HEK293 (cell line): Measurements from ENCODE around the gene GET3.
A peak's percentile ranks its signal among the peaks of the same experiment; 100 is the strongest.

Experiments used
- CTCF ChIA-PET: fragments of 350-600 bp; formaldehyde crosslinking; extraction: SDS; loops from one replicate; lab custom pipeline; 2021; ENCODE audit warnings: antibody characterized with exemption; lab: Yijun Ruan, JAX
- POLR2A ChIA-PET: fragments of 300-600 bp; formaldehyde crosslinking; extraction: SDS; loops from one replicate; lab custom pipeline; 2020; ENCODE audit warnings: antibody characterized with exemption, inconsistent platforms; lab: Yijun Ruan, JAX
- H3K27ac ChIP-seq: fragments of 200-500 bp; sonication (Bioruptor generic); 2 replicates; pipeline ENCODE4 v1.5.1; 2014; ENCODE audit warnings: low read depth, low read length, control low read depth, inconsistent platforms; ENCODE audit errors: extremely low read depth
- H3K36me3 ChIP-seq, 2 experiments: fragments of 200-500 bp in 1 of 2; sonication (Bioruptor generic) in 1 of 2; 1 replicate in 1 of 2; 2 replicates in 1 of 2; pipeline ENCODE4 v1.5.1; 2014 to 2017; ENCODE audit warnings: inconsistent platforms in 2 of 2, low read length in 2 of 2; ENCODE audit not compliant: control insufficient read depth in 2 of 2, insufficient read depth in 1 of 2
- H3K4me1 ChIP-seq: fragments of 200-500 bp; sonication (Bioruptor generic); 2 replicates; pipeline ENCODE4 v1.5.1; 2014; ENCODE audit warnings: mild to moderate bottlenecking, low read length, inconsistent platforms; ENCODE audit not compliant: control insufficient read depth, insufficient read depth
- H3K4me3 ChIP-seq: 2 replicates; pipeline ENCODE4 v1.5.1; 2011; ENCODE audit warnings: low read depth, mild to moderate bottlenecking, control low read depth, low read length, moderate library complexity
- H3K9me3 ChIP-seq: fragments of 200-500 bp; sonication (Bioruptor generic); 2 replicates; pipeline ENCODE4 v1.5.1; 2014; ENCODE audit warnings: low read depth, low read length, inconsistent platforms; ENCODE audit not compliant: control insufficient read depth, insufficient read depth
- BCL11A ChIP-seq: fragments of 450-650 bp; formaldehyde crosslinking; IDR thresholded peaks from 2 replicates; pipeline ENCODE4 v1.5.1; 2016; ENCODE audit warnings: low read depth, missing biosample characterization, missing genetic modification characterization
- GLIS1 ChIP-seq: fragments of 450-650 bp; formaldehyde crosslinking; IDR thresholded peaks from 2 replicates; pipeline ENCODE4 v1.5.1; 2016; ENCODE audit warnings: missing biosample characterization, missing genetic modification characterization
- OVOL3 ChIP-seq: fragments of 450-650 bp; formaldehyde crosslinking; IDR thresholded peaks from 2 replicates; pipeline ENCODE4 v1.5.1; 2016; ENCODE audit warnings: missing biosample characterization, missing genetic modification characterization
- PBX3 ChIP-seq: sonication (generic); formaldehyde crosslinking; IDR thresholded peaks from 2 replicates; pipeline ENCODE4 v1.8.1; 2022; ENCODE audit warnings: mild to moderate bottlenecking, moderate library complexity, missing genetic modification reagents
- SP2 ChIP-seq: fragments of 450-650 bp; formaldehyde crosslinking; IDR thresholded peaks from 2 replicates; pipeline ENCODE4 v1.5.1; 2016; ENCODE audit warnings: missing biosample characterization, missing genetic modification characterization
- SP7 ChIP-seq: fragments of 450-650 bp; formaldehyde crosslinking; IDR thresholded peaks from 2 replicates; pipeline ENCODE4 v1.5.1; 2016; ENCODE audit warnings: missing biosample characterization, missing genetic modification characterization
- ZBTB8A ChIP-seq: fragments of 450-650 bp; formaldehyde crosslinking; IDR thresholded peaks from 2 replicates; pipeline ENCODE4 v1.5.1; 2016; ENCODE audit warnings: missing biosample characterization, missing genetic modification characterization
- ZNF214 ChIP-seq: fragments of 450-650 bp; formaldehyde crosslinking; IDR thresholded peaks from 2 replicates; pipeline ENCODE4 v1.5.1; 2017; ENCODE audit warnings: missing biosample characterization, mild to moderate bottlenecking, missing genetic modification characterization, borderline replicate concordance
- ZNF335 ChIP-seq: fragments of 450-650 bp; formaldehyde crosslinking; conservative IDR thresholded peaks from 2 replicates; pipeline ENCODE4 v1.5.1; 2016; ENCODE audit warnings: missing biosample characterization, missing genetic modification characterization
- ZNF416 ChIP-seq: fragments of 450-650 bp; formaldehyde crosslinking; IDR thresholded peaks from 2 replicates; pipeline ENCODE4 v1.5.1; 2016; ENCODE audit warnings: missing biosample characterization, missing genetic modification characterization
- ZNF555 ChIP-seq: fragments of 450-650 bp; formaldehyde crosslinking; conservative IDR thresholded peaks from 2 replicates; pipeline ENCODE4 v1.5.1; 2017; ENCODE audit warnings: missing biosample characterization, mild to moderate bottlenecking, missing genetic modification characterization, inconsistent platforms
- ZNF629 ChIP-seq: fragments of 450-650 bp; formaldehyde crosslinking; IDR thresholded peaks from 2 replicates; pipeline ENCODE4 v1.5.1; 2017; ENCODE audit warnings: missing biosample characterization, missing genetic modification characterization
- ZNF645 ChIP-seq: fragments of 450-650 bp; formaldehyde crosslinking; IDR thresholded peaks from 2 replicates; pipeline ENCODE4; 2016; ENCODE audit warnings: missing biosample characterization, missing genetic modification characterization
- ZNF785 ChIP-seq: fragments of 450-650 bp; formaldehyde crosslinking; IDR thresholded peaks from 2 replicates; pipeline ENCODE4 v1.5.1; 2016; ENCODE audit warnings: missing biosample characterization, missing genetic modification characterization
- ZNF843 ChIP-seq: fragments of 450-650 bp; formaldehyde crosslinking; IDR thresholded peaks from 2 replicates; pipeline ENCODE4 v1.5.1; 2016; ENCODE audit warnings: missing biosample characterization, missing genetic modification characterization
- ZXDB ChIP-seq: fragments of 450-650 bp; formaldehyde crosslinking; IDR thresholded peaks from 2 replicates; pipeline ENCODE4 v1.5.1; 2016; ENCODE audit warnings: missing biosample characterization, missing genetic modification characterization
- TF ChIP-seq, protein P1 (sequence below): fragments of 450-650 bp; formaldehyde crosslinking; optimal IDR thresholded peaks from 2 replicates; pipeline ENCODE3; 2016; ENCODE audit warnings: missing biosample characterization, mild to moderate bottlenecking, missing genetic modification characterization
- TF ChIP-seq, protein P2 (sequence below): fragments of 450-650 bp; formaldehyde crosslinking; IDR thresholded peaks from 2 replicates; pipeline ENCODE4 v1.5.1; 2016; ENCODE audit warnings: missing biosample characterization, missing genetic modification characterization
- TF ChIP-seq, protein P3 (sequence below): fragments of 450-650 bp; formaldehyde crosslinking; IDR thresholded peaks from 2 replicates; pipeline ENCODE4 v1.5.1; 2016; ENCODE audit warnings: missing biosample characterization, missing genetic modification characterization
- TF ChIP-seq, protein P4 (sequence below): fragments of 450-650 bp; formaldehyde crosslinking; IDR thresholded peaks from 2 replicates; pipeline ENCODE4 v1.5.1; 2016; ENCODE audit warnings: missing biosample characterization, missing genetic modification characterization
- TF ChIP-seq, protein P5 (sequence below): fragments of 450-650 bp; formaldehyde crosslinking; IDR thresholded peaks from 2 replicates; pipeline ENCODE4 v1.5.1; 2016; ENCODE audit warnings: missing biosample characterization, missing genetic modification characterization

Gene GET3

DNA sequence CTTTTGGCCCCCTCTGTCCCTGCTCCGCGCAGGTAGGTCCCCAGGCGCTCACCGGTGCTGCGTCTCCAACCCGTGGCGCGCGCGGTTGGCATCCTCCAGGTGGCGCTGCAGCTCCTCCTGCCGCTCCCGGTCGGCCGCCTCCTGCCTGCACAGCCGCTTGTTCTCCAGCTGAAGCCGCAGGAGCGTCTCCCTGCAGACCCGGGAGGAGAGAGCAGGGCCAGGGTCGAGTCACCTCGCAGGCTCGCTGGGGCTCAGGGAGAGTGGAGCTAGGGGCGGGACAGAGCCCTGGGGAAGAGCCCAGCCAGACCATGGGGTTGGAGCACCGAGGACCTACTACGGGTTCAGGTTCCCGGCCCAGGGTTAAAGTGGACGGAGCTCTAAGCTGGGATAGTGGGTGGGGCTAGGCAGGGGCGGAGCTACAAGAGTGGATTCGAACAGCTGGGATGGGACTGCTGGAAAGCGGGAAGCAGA lies 28.8 kb downstream of the GET3 start (continued):
- TF ChIP-seq ZNF843 (tag by site-specific recombination) = no peak
- TF ChIP-seq, protein P1, sequence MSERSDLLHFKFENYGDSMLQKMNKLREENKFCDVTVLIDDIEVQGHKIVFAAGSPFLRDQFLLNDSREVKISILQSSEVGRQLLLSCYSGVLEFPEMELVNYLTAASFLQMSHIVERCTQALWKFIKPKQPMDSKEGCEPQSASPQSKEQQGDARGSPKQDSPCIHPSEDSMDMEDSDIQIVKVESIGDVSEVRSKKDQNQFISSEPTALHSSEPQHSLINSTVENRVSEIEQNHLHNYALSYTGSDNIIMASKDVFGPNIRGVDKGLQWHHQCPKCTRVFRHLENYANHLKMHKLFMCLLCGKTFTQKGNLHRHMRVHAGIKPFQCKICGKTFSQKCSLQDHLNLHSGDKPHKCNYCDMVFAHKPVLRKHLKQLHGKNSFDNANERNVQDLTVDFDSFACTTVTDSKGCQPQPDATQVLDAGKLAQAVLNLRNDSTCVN (tag by site-specific recombination) = peak; percentile 57
- TF ChIP-seq, protein P2, sequence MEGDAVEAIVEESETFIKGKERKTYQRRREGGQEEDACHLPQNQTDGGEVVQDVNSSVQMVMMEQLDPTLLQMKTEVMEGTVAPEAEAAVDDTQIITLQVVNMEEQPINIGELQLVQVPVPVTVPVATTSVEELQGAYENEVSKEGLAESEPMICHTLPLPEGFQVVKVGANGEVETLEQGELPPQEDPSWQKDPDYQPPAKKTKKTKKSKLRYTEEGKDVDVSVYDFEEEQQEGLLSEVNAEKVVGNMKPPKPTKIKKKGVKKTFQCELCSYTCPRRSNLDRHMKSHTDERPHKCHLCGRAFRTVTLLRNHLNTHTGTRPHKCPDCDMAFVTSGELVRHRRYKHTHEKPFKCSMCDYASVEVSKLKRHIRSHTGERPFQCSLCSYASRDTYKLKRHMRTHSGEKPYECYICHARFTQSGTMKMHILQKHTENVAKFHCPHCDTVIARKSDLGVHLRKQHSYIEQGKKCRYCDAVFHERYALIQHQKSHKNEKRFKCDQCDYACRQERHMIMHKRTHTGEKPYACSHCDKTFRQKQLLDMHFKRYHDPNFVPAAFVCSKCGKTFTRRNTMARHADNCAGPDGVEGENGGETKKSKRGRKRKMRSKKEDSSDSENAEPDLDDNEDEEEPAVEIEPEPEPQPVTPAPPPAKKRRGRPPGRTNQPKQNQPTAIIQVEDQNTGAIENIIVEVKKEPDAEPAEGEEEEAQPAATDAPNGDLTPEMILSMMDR (tag by site-specific recombination) = peak; percentile 94
- TF ChIP-seq ZNF335 = peak; percentile 87
- TF ChIP-seq SP2 (tag by site-specific recombination) = peak; percentile 66
- 0 out of 2 replicates have a peak, but pooled peaks have one; percentile 56 for TF ChIP-seq SP7 (tag by site-specific recombination)
- TF ChIP-seq GLIS1 (tag by site-specific recombination) = peak; percentile 55
- TF ChIP-seq ZBTB8A (tag by site-specific recombination) = peak; percentile 53
- TF ChIP-seq BCL11A (tag by site-specific recombination) = no peak
- TF ChIP-seq ZNF416 (tag by site-specific recombination) = no peak
- TF ChIP-seq, protein P3, sequence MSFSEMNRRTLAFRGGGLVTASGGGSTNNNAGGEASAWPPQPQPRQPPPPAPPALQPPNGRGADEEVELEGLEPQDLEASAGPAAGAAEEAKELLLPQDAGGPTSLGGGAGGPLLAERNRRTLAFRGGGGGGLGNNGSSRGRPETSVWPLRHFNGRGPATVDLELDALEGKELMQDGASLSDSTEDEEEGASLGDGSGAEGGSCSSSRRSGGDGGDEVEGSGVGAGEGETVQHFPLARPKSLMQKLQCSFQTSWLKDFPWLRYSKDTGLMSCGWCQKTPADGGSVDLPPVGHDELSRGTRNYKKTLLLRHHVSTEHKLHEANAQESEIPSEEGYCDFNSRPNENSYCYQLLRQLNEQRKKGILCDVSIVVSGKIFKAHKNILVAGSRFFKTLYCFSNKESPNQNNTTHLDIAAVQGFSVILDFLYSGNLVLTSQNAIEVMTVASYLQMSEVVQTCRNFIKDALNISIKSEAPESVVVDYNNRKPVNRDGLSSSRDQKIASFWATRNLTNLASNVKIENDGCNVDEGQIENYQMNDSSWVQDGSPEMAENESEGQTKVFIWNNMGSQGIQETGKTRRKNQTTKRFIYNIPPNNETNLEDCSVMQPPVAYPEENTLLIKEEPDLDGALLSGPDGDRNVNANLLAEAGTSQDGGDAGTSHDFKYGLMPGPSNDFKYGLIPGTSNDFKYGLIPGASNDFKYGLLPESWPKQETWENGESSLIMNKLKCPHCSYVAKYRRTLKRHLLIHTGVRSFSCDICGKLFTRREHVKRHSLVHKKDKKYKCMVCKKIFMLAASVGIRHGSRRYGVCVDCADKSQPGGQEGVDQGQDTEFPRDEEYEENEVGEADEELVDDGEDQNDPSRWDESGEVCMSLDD (tag by site-specific recombination) = no peak
- no peak for TF ChIP-seq ZNF645 (tag by site-specific recombination)
- 0 out of 2 replicates have a peak, but pooled peaks have one; percentile 27 for TF ChIP-seq ZNF629 (tag by site-specific recombination)
- TF ChIP-seq, protein P4, sequence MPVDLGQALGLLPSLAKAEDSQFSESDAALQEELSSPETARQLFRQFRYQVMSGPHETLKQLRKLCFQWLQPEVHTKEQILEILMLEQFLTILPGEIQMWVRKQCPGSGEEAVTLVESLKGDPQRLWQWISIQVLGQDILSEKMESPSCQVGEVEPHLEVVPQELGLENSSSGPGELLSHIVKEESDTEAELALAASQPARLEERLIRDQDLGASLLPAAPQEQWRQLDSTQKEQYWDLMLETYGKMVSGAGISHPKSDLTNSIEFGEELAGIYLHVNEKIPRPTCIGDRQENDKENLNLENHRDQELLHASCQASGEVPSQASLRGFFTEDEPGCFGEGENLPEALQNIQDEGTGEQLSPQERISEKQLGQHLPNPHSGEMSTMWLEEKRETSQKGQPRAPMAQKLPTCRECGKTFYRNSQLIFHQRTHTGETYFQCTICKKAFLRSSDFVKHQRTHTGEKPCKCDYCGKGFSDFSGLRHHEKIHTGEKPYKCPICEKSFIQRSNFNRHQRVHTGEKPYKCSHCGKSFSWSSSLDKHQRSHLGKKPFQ (tag by site-specific recombination) = no peak
- no peak for TF ChIP-seq OVOL3 (tag by site-specific recombination)
- TF ChIP-seq ZXDB (tag by site-specific recombination) = 0 out of 2 replicates have a peak, but pooled peaks have one; percentile 30
- no peak for TF ChIP-seq ZNF785 (tag by site-specific recombination)

DNA sequence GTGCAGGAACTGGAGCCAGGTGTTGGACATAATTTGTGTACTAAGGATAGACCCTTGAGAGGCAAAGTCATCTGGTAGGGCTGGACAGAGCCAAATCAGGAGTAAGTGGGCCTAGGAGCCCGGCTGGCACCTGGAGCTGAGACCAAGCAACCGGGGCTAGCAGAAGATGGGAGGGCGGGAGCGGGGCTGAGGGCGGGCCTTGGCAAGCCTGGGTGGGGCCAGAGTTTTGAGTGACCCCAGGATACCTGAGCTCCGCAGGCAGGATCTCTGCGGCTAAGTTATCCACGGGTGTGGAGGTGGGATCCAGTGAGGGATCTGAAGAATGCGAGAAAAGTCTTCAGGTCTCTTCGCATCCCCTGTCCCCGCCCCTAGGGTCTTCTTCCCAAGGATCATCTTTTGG lies 29.9 kb downstream of the GET3 start:
- H3K9me3 ChIP-seq = no peaks in the 10 kb centered on the region
- ChIA-PET POLR2A (interaction anchor here (1.0 to 3.1 kb wide), 2 partner anchors 25 to 83 kb away, joined by 3 to 28 read pairs; partner anchors contain the start of gene JUNB), CTCF (interaction anchor here (0.5 to 14.1 kb wide), 14 partner anchors 7 to 883 kb away, joined by 3 to 386 read pairs (median 10); partner anchors contain the start of genes JUNB, PRDX2, RNASEH2A and THSD8)
- no peaks in the 10 kb centered on the region for H3K4me1 ChIP-seq
- H3K4me3 ChIP-seq = no peak overlapping the region
- H3K27ac ChIP-seq = no peak overlapping the region
- peaks cover 0 to 41% of the 10 kb centered on the region in 2 experiments; a peak in 2 of 3 replicates for H3K36me3 ChIP-seq
- TF ChIP-seq, protein P5, sequence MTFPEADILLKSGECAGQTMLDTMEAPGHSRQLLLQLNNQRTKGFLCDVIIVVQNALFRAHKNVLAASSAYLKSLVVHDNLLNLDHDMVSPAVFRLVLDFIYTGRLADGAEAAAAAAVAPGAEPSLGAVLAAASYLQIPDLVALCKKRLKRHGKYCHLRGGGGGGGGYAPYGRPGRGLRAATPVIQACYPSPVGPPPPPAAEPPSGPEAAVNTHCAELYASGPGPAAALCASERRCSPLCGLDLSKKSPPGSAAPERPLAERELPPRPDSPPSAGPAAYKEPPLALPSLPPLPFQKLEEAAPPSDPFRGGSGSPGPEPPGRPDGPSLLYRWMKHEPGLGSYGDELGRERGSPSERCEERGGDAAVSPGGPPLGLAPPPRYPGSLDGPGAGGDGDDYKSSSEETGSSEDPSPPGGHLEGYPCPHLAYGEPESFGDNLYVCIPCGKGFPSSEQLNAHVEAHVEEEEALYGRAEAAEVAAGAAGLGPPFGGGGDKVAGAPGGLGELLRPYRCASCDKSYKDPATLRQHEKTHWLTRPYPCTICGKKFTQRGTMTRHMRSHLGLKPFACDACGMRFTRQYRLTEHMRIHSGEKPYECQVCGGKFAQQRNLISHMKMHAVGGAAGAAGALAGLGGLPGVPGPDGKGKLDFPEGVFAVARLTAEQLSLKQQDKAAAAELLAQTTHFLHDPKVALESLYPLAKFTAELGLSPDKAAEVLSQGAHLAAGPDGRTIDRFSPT (tag by site-specific recombination) = no peak
- no peak for TF ChIP-seq ZNF555
- no peak for TF ChIP-seq OVOL3 (tag by site-specific recombination)
- TF ChIP-seq PBX3 (CRISPR knock-in tag) = no peak
- no peak for TF ChIP-seq ZNF645 (tag by site-specific recombination)
- no peak for TF ChIP-seq ZNF214 (tag by site-specific recombination)
